Glutamatergic neuron (in vitro differentiated cells): ENCODE data around the gene DLL1. TPM values are rescaled to one million over a fixed set of nuclear protein-coding genes. Genes with fewer than 3 reads are reported as not detected.

Experiments
- DNase-seq: peaks from one replicate; pipeline ENCODE4 v3.0.0; 2022
- H3K27ac Mint-ChIP-seq: one replicate; pipeline ENCODE4 v1.8.0; 2020; ENCODE audit warnings: mild to moderate bottlenecking, mixed read lengths, inconsistent platforms; ENCODE audit not compliant: unreplicated experiment
- H3K27me3 Mint-ChIP-seq: one replicate; pipeline ENCODE4 v1.8.0; 2020; ENCODE audit warnings: mild to moderate bottlenecking, moderate library complexity, mixed read lengths, inconsistent platforms; ENCODE audit not compliant: unreplicated experiment
- H3K36me3 Mint-ChIP-seq: one replicate; pipeline ENCODE4 v1.8.0; 2020; ENCODE audit warnings: mild to moderate bottlenecking, mixed read lengths, inconsistent platforms; ENCODE audit not compliant: unreplicated experiment
- H3K4me1 Mint-ChIP-seq: one replicate; pipeline ENCODE4 v1.8.0; 2020; ENCODE audit warnings: mild to moderate bottlenecking, low read depth, mixed read lengths, inconsistent platforms; ENCODE audit not compliant: unreplicated experiment
- H3K4me3 Mint-ChIP-seq: one replicate; pipeline ENCODE4 v1.8.0; 2020; ENCODE audit warnings: mild to moderate bottlenecking, mixed read lengths, inconsistent platforms; ENCODE audit not compliant: unreplicated experiment
- H3K9me3 Mint-ChIP-seq: one replicate; pipeline ENCODE4 v1.8.0; 2020; ENCODE audit warnings: mild to moderate bottlenecking, moderate library complexity, mixed read lengths, inconsistent platforms; ENCODE audit not compliant: unreplicated experiment
- CTCF ChIP-seq: fragments of 200-600 bp; sonication (generic); IDR thresholded peaks from one replicate; pipeline ENCODE4 v1.5.0; 2021; ENCODE audit not compliant: partially characterized antibody, unreplicated experiment
- total RNA-seq: library from RNA; stranded (reverse); fragmentation: NEBNext Ultra II Directional; extraction: Animal tissue kit (Norgen Biotek cat#: 25700); gene quantifications from one replicate; pipeline ENCODE4 v1.2.1, GENCODE V29; 2021; ENCODE audit not compliant: unreplicated experiment

DLL1 gene
- total RNA-seq, 1 donor from 2014 or later: 34.3 TPM

GRCh38 chr6:170270984-170271593, 19.8 kb downstream of the DLL1 start:
- peaks cover 1% of the 10 kb centered on the region for H3K9me3 Mint-ChIP-seq
- DNase-seq: no peak
- no peak for TF ChIP-seq CTCF
- peaks cover 20% of the 10 kb centered on the region for H3K4me1 Mint-ChIP-seq
- H3K27me3 Mint-ChIP-seq: peaks cover 3% of the 10 kb centered on the region
- no peaks in the 10 kb centered on the region for H3K36me3 Mint-ChIP-seq
- H3K27ac Mint-ChIP-seq: no peak overlapping the region
- H3K4me3 Mint-ChIP-seq: no peak overlapping the region

GRCh38 chr6:170269846-170270541, 20.9 kb downstream of the DLL1 start:
- Mint-ChIP-seq H3K9me3 (peaks cover 4% of the 10 kb centered on the region), H3K27me3 (peaks cover 3% of the 10 kb centered on the region), H3K27ac (no peak overlapping the region), H3K36me3 (no peaks in the 10 kb centered on the region), H3K4me3 (no peak overlapping the region), H3K4me1 (peaks cover 26% of the 10 kb centered on the region)
- no peak for TF ChIP-seq CTCF
- no peak for DNase-seq

GRCh38 chr6:170269151-170269845, 21.6 kb downstream of the DLL1 start:
- no peak for TF ChIP-seq CTCF
- H3K27me3 Mint-ChIP-seq: peaks cover 3% of the 10 kb centered on the region
- no peaks in the 10 kb centered on the region for H3K36me3 Mint-ChIP-seq
- peaks cover 4% of the 10 kb centered on the region for H3K9me3 Mint-ChIP-seq
- DNase-seq: no peak
- H3K4me1 Mint-ChIP-seq: peaks cover 29% of the 10 kb centered on the region
- H3K4me3 Mint-ChIP-seq: no peak overlapping the region
- no peak overlapping the region for H3K27ac Mint-ChIP-seq

DNA sequence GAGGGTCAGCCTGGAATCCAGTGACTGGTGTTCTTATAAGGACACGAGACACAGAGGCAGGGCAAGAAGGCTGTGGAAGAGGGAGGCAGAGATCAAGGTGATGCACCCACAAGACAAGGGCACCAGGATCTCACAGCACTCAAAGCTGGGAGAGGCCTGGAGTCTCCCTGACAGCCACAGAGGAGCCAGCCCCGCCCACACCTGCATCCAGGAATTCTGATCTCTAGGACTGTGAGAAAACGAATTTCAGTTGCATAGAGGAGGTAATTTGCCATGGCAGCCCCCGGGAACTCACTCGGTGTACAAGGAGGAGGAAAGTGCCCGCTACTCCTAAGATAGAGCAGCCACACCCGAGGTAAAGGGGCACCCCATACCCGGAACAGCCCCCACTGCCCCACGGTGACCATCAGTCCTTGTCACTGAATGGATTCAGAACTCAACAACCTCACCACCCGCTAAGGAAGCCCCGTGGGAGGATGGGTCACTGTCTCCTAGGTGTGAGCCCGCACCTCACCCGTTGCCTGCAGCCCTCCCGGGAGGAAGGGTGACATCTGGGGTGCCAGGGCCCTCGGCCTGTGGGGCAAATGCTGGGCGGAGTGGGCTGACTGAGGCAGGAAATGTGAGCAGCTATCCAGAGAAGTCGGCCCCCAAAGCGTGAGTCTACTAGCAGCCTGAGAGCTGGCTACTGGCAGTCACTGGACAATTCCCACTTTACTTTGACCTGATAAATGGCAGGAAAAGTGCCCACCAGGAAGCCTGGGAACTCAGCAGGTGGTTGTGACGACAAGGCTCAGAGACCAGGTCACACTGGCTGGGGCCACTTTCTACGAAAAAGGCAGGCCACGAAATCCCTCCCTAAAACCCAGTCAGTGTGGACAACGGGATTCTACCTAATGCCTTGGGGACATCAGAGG, 22.4 kb downstream of the DLL1 start:
- TF ChIP-seq CTCF: no peak
- H3K4me1 Mint-ChIP-seq: peaks cover 30% of the 10 kb centered on the region
- no peak overlapping the region for H3K4me3 Mint-ChIP-seq
- DNase-seq: no peak
- peaks cover 4% of the 10 kb centered on the region for H3K9me3 Mint-ChIP-seq
- H3K36me3 Mint-ChIP-seq: no peaks in the 10 kb centered on the region
- H3K27me3 Mint-ChIP-seq: peaks cover 3% of the 10 kb centered on the region
- H3K27ac Mint-ChIP-seq: no peak overlapping the region
